Caco-2 (cell line): ENCODE measurements around the gene GPR39. TPM values are rescaled to one million over a fixed set of nuclear protein-coding genes. Genes with fewer than 3 reads are reported as not detected.

ENCODE experiments used
- BruUV-seq: library from RNA; stranded (reverse); fragments of 400-500 nt; replicated peaks from 2 replicates; lab custom pipeline; 2021; lab: Mats Ljungman, UMichigan
- CTCF ChIA-PET: fragments of 300-600 bp; sonication (Branson Sonifier 250); formaldehyde crosslinking; loops from one replicate; lab custom pipeline; 2022; ENCODE audit warnings: antibody characterized with exemption; lab: Charles Lee
- POLR2A ChIA-PET: fragments of 300-600 bp; sonication (Branson Sonifier 250); formaldehyde crosslinking; loops from one replicate; lab custom pipeline; 2022; ENCODE audit warnings: antibody characterized with exemption; lab: Charles Lee
- DNase-seq, 2 experiments: peaks; one replicate each; pipeline versions ENCODE4 v3.0.0 to v3.0.0-alpha.2; 2020 to 2022
- H3K27me3 ChIP-seq: replicated peaks from 2 replicates; pipeline ENCODE4 v1.6.0; 2011; ENCODE audit warnings: low read length; ENCODE audit not compliant: control insufficient read depth, insufficient read depth
- H3K36me3 ChIP-seq: 2 replicates; pipeline ENCODE4 v1.5.1; 2011; ENCODE audit warnings: low read length; ENCODE audit not compliant: control insufficient read depth, insufficient read depth
- H3K4me1 ChIP-seq: fragments of 250-450 bp; sonication (Bioruptor Pico); 2 replicates; pipeline ENCODE4 v1.5.1; 2020; ENCODE audit warnings: mild to moderate bottlenecking
- H3K4me3 ChIP-seq: 2 replicates; pipeline ENCODE4 v1.5.1; 2011; ENCODE audit warnings: low read depth, mild to moderate bottlenecking, control low read depth, low read length
- H3K9me3 ChIP-seq: fragments of 250-450 bp; sonication (Bioruptor Pico); 2 replicates; pipeline ENCODE4 v1.5.1; 2020; ENCODE audit warnings: mild to moderate bottlenecking, moderate library complexity
- H3K27ac Mint-ChIP-seq: one replicate; pipeline ENCODE4 v1.8.0; 2022; ENCODE audit warnings: mixed read lengths; ENCODE audit not compliant: unreplicated experiment
- H3K27me3 Mint-ChIP-seq: one replicate; pipeline ENCODE4 v1.8.0; 2022; ENCODE audit warnings: mixed read lengths; ENCODE audit not compliant: insufficient read depth, unreplicated experiment
- H3K36me3 Mint-ChIP-seq: one replicate; pipeline ENCODE4 v1.8.0; 2022; ENCODE audit warnings: mild to moderate bottlenecking, mixed read lengths; ENCODE audit not compliant: insufficient read depth, unreplicated experiment
- H3K4me1 Mint-ChIP-seq: one replicate; pipeline ENCODE4 v1.8.0; 2022; ENCODE audit warnings: low read depth, mixed read lengths; ENCODE audit not compliant: unreplicated experiment
- H3K4me3 Mint-ChIP-seq: one replicate; pipeline ENCODE4 v1.8.0; 2022; ENCODE audit warnings: mild to moderate bottlenecking, moderate library complexity, mixed read lengths; ENCODE audit not compliant: unreplicated experiment
- H3K9me3 Mint-ChIP-seq: one replicate; pipeline ENCODE4 v1.8.0; 2022; ENCODE audit warnings: mixed read lengths; ENCODE audit not compliant: unreplicated experiment
- CTCF ChIP-seq, 2 experiments: fragments of 200-600 bp in 1 of 2; IDR thresholded peaks; 1 replicate in 1 of 2; 2 replicates in 1 of 2; pipeline versions ENCODE4 v1.5.1 to v1.8.0; 2011 to 2022; ENCODE audit warnings: antibody characterized with exemption in 1 of 2, control low read depth in 1 of 2, inconsistent platforms in 1 of 2, low read depth in 1 of 2, low read length in 1 of 2, mild to moderate bottlenecking in 1 of 2, moderate library complexity in 1 of 2; ENCODE audit not compliant: insufficient read depth in 1 of 2, severe bottlenecking in 1 of 2, unreplicated experiment in 1 of 2
- intact Hi-C: fragments of 100-400 bp; cut with micrococcal nuclease; formaldehyde crosslinking; loops from one replicate; pipeline ENCODE4 v1.10.0; 2022; ENCODE audit not compliant: unreplicated experiment
- total RNA-seq: library from RNA; stranded (reverse); gene quantifications from 2 replicates; pipeline ENCODE4 v1.2.3, GENCODE V29; 2022

GPR39 gene
- total RNA-seq, 1 experiment from 2014 or later: 26.8 TPM

GRCh38 chr2:132518302-132518701, 101.7 kb downstream of the GPR39 start:
- Histone ChIP-seq H3K4me1 (no peaks in the 10 kb centered on the region), H3K36me3 (no peaks in the 10 kb centered on the region), H3K4me3 (no peak overlapping the region), H3K9me3 (no peaks in the 10 kb centered on the region), H3K27me3 (no peaks in the 10 kb centered on the region)
- no peak for DNase-seq
- intact Hi-C loops: no loop called here
- TF ChIP-seq CTCF (IDR thresholded peaks at IDR 0.05; ENCODE audit: insufficient read depth in 1 of 2, low read depth in 1 of 2, low read length in 1 of 2, severe bottlenecking in 1 of 2, unreplicated experiment in 1 of 2): no peak
- BruUV-seq: no TSS peak
- no peaks in the 10 kb centered on the region for H3K27me3 Mint-ChIP-seq
- no peaks in the 10 kb centered on the region for H3K4me1 Mint-ChIP-seq
- H3K36me3 Mint-ChIP-seq: peaks cover 11% of the 10 kb centered on the region
- CTCF ChIA-PET: interaction anchor here (0.7 to 1.0 kb wide), 2 partner anchors 29 to 35 kb away, joined by 3 to 4 read pairs; no protein-coding TSS in a partner anchor
- no peaks in the 10 kb centered on the region for H3K9me3 Mint-ChIP-seq
- no peak overlapping the region for H3K27ac Mint-ChIP-seq
- H3K4me3 Mint-ChIP-seq: no peak overlapping the region
- POLR2A ChIA-PET: no interaction called here

- Histone ChIP-seq H3K4me1 (no peaks in the 10 kb centered on the region), H3K36me3 (no peaks in the 10 kb centered on the region), H3K27me3 (no peaks in the 10 kb centered on the region), H3K4me3 (no peak overlapping the region), H3K9me3 (no peaks in the 10 kb centered on the region)
- CTCF ChIA-PET: interaction anchor here (0.8 kb wide), 1 partner anchor 28 kb away, joined by 3 read pairs; no protein-coding TSS in a partner anchor
- no peaks in the 10 kb centered on the region for H3K9me3 Mint-ChIP-seq
- no peak overlapping the region for H3K4me3 Mint-ChIP-seq
- no peak for DNase-seq
- no peak for TF ChIP-seq CTCF (IDR thresholded peaks at IDR 0.05; ENCODE audit: insufficient read depth in 1 of 2, low read depth in 1 of 2, low read length in 1 of 2, severe bottlenecking in 1 of 2, unreplicated experiment in 1 of 2)
- POLR2A ChIA-PET: no interaction called here
- H3K4me1 Mint-ChIP-seq: no peaks in the 10 kb centered on the region
- no peak overlapping the region for H3K27ac Mint-ChIP-seq
- H3K27me3 Mint-ChIP-seq: no peaks in the 10 kb centered on the region
- H3K36me3 Mint-ChIP-seq: peaks cover 5% of the 10 kb centered on the region
- intact Hi-C loops: no loop called here
- no TSS peak for BruUV-seq
Measured at GRCh38 chr2:132519566-132519965, 103.0 kb downstream of the GPR39 start.

- ChIA-PET CTCF (no interaction called here), POLR2A (no interaction called here)
- H3K36me3 ChIP-seq: no peaks in the 10 kb centered on the region; the same call in 1 of the 2 replicates
Measured at GRCh38 chr2:132521341-132521740, 104.7 kb downstream of the GPR39 start.

More at GRCh38 chr2:132521341-132521740, 104.7 kb downstream of the GPR39 start:
- no peak for TF ChIP-seq CTCF (IDR thresholded peaks at IDR 0.05; ENCODE audit: insufficient read depth in 1 of 2, low read depth in 1 of 2, low read length in 1 of 2, severe bottlenecking in 1 of 2, unreplicated experiment in 1 of 2)
- no TSS peak for BruUV-seq
- DNase-seq: no peak
- Histone ChIP-seq H3K4me3 (no peak overlapping the region), H3K4me1 (no peaks in the 10 kb centered on the region), H3K9me3 (no peaks in the 10 kb centered on the region), H3K27me3 (no peaks in the 10 kb centered on the region)
- intact Hi-C loops: no loop called here
- Mint-ChIP-seq H3K27me3 (no peaks in the 10 kb centered on the region), H3K27ac (no peak overlapping the region), H3K36me3 (peaks cover 6% of the 10 kb centered on the region), H3K9me3 (no peaks in the 10 kb centered on the region), H3K4me3 (no peak overlapping the region), H3K4me1 (no peaks in the 10 kb centered on the region)
